Vagina (tissue), 2 donors: Measurements from ENCODE around the gene CLIP3.

ENCODE experiments used
- CTCF ChIP-seq, 3 experiments: fragments of 450-650 bp in 2 of 3; fragments of 200-600 bp in 1 of 3; sonication (generic) in 1 of 3; IDR thresholded peaks; one replicate each; pipeline ENCODE4 v1.5.1; 2017 to 2019; ENCODE audit warnings: antibody characterized with exemption in 3 of 3, mild to moderate bottlenecking in 2 of 3, moderate library complexity in 2 of 3
- POLR2A ChIP-seq, 2 donors: fragments of 450-650 bp; IDR thresholded peaks; one replicate each; pipeline ENCODE4 v1.6.1; 2017; ENCODE audit warnings: antibody characterized with exemption in 2 of 2, mild to moderate bottlenecking in 2 of 2, moderate library complexity in 2 of 2
- POLR2AphosphoS5 ChIP-seq, 2 donors: sonication (generic); formaldehyde crosslinking; IDR thresholded peaks; one replicate each; pipeline ENCODE4 v1.9.0; 2017; ENCODE audit warnings: antibody characterized with exemption in 2 of 2, mild to moderate bottlenecking in 2 of 2, low read depth in 1 of 2; ENCODE audit not compliant: insufficient read depth in 1 of 2

GRCh38 chr19:36001605-36002004, 31.1 kb downstream of the CLIP3 start:
- TF ChIP-seq CTCF (IDR thresholded peaks at IDR 0.05) (no peak), POLR2A (IDR thresholded peaks at IDR 0.05) (no peak), POLR2AphosphoS5 (IDR thresholded peaks at IDR 0.05; ENCODE audit: insufficient read depth in 1 of 2, low read depth in 1 of 2) (no peak)
